ENCODE measurements around the gene MOG. TPM values are rescaled to one million over a fixed set of nuclear protein-coding genes. Genes with fewer than 3 reads are reported as not detected.
"Not testable (repeated sequence)": the region's sequence is repeated elsewhere in the genome, so short reads cannot be mapped to it uniquely, and the experiment has no call there.

Gene MOG
- total RNA-seq, 2 donors from 2014 or later: not detected

GRCh38 chr6:29661071-29661470 lies 4.2 kb downstream of the MOG start:
- DNase-seq: no peak
- WGBS, 2 experiments (ENCODE audit: insufficient coverage in 1 of 2, insufficient read length in 1 of 2): 72 to 88% methylated on average over 2 to 3 of the region's 3 CpGs
- Mint-ChIP-seq H3K9me3 (no peaks in the 10 kb centered on the region), H3K4me3 (no peak overlapping the region), H3K27me3 (ENCODE audit: insufficient read depth) (peaks cover 35% of the 10 kb centered on the region), H3K27ac (peak overlapping the region; percentile 93), H3K36me3 (ENCODE audit: low read depth) (no peaks in the 10 kb centered on the region), H3K4me1 (peaks cover 25% of the 10 kb centered on the region)
- Histone ChIP-seq H3K36me3 (ENCODE audit: control insufficient read depth, insufficient read depth, low read length) (no peaks in the 10 kb centered on the region), H3K27me3 (ENCODE audit: control insufficient read depth, insufficient read depth, low read length, poor library complexity, severe bottlenecking) (peaks cover 38% of the 10 kb centered on the region), H3K9ac (ENCODE audit: extremely low read depth, low read length, poor library complexity, severe bottlenecking) (no peak overlapping the region), H3K9me3 (ENCODE audit: control insufficient read depth, low read length) (no peaks in the 10 kb centered on the region), H3K27ac (ENCODE audit: low read depth, low read length) (no peak overlapping the region), H3K4me1 (ENCODE audit: control insufficient read depth, insufficient read depth, low read length) (no peaks in the 10 kb centered on the region), H3K4me3 (ENCODE audit: low read length) (no peak overlapping the region)
- TF ChIP-seq CTCF (conservative IDR thresholded peaks at IDR 0.05): no peak

GRCh38 chr6:29661502-29662141 lies 4.7 kb downstream of the MOG start:
- H3K4me3 ChIP-seq (ENCODE audit: low read length); H3K36me3 Mint-ChIP-seq (ENCODE audit: low read depth); H3K4me3 Mint-ChIP-seq; H3K4me1 ChIP-seq (ENCODE audit: control insufficient read depth, insufficient read depth, low read length); H3K36me3 ChIP-seq (ENCODE audit: control insufficient read depth, insufficient read depth, low read length); H3K27ac ChIP-seq (ENCODE audit: low read depth, low read length); DNase-seq; H3K9me3 ChIP-seq (ENCODE audit: control insufficient read depth, low read length); H3K9me3 Mint-ChIP-seq; H3K9ac ChIP-seq (ENCODE audit: extremely low read depth, low read length, poor library complexity, severe bottlenecking): not testable (repeated sequence)
- H3K27ac Mint-ChIP-seq: peak overlapping the region; percentile 93
- peaks cover 29% of the 10 kb centered on the region for H3K27me3 Mint-ChIP-seq (ENCODE audit: insufficient read depth)
- WGBS, 2 experiments (ENCODE audit: insufficient coverage in 1 of 2, insufficient read length in 1 of 2): 22 to 51% methylated on average over 4 to 14 of the region's 14 CpGs
- peaks cover 32% of the 10 kb centered on the region for H3K27me3 ChIP-seq (ENCODE audit: control insufficient read depth, insufficient read depth, low read length, poor library complexity, severe bottlenecking)
- peaks cover 26% of the 10 kb centered on the region for H3K4me1 Mint-ChIP-seq

- H3K4me1 ChIP-seq (ENCODE audit: control insufficient read depth, insufficient read depth, low read length): no peaks in the 10 kb centered on the region
- peak overlapping the region; percentile 48 for H3K27ac Mint-ChIP-seq
- H3K4me1 Mint-ChIP-seq: peaks cover 41% of the 10 kb centered on the region
- H3K9ac ChIP-seq (ENCODE audit: extremely low read depth, low read length, poor library complexity, severe bottlenecking): no peak overlapping the region
- no peaks in the 10 kb centered on the region for H3K36me3 ChIP-seq (ENCODE audit: control insufficient read depth, insufficient read depth, low read length)
- H3K27me3 Mint-ChIP-seq (ENCODE audit: insufficient read depth): peaks cover 16% of the 10 kb centered on the region
- H3K4me3 Mint-ChIP-seq: no peak overlapping the region
- H3K36me3 Mint-ChIP-seq (ENCODE audit: low read depth): no peaks in the 10 kb centered on the region
- WGBS, 2 experiments (ENCODE audit: insufficient coverage in 1 of 2, insufficient read length in 1 of 2): 83% methylated on average over 2 to 5 of the region's 5 CpGs
- no peak overlapping the region for H3K27ac ChIP-seq (ENCODE audit: low read depth, low read length)
- H3K9me3 Mint-ChIP-seq: no peaks in the 10 kb centered on the region
- TF ChIP-seq CTCF (conservative IDR thresholded peaks at IDR 0.05): no peak
- DNase-seq: no peak
- H3K27me3 ChIP-seq (ENCODE audit: control insufficient read depth, insufficient read depth, low read length, poor library complexity, severe bottlenecking): peaks cover 15% of the 10 kb centered on the region
- H3K4me3 ChIP-seq (ENCODE audit: low read length): no peak overlapping the region
- no peaks in the 10 kb centered on the region for H3K9me3 ChIP-seq (ENCODE audit: control insufficient read depth, low read length)
Observed at GRCh38 chr6:29663300-29664042, 6.6 kb downstream of the MOG start.

All from endodermal cell (in vitro differentiated cells).